Neural progenitor cell (in vitro differentiated cells): ENCODE measurements around the gene TTC39C. TPM values are rescaled to one million over a fixed set of nuclear protein-coding genes. Genes with fewer than 3 reads are reported as not detected.

ENCODE experiments used
- DNase-seq: peaks from one replicate; pipeline ENCODE4 v3.0.0-alpha.2; 2016; ENCODE audit warnings: low spot score
- H2AFZ ChIP-seq: fragments of 200-600 bp; sonication (generic); replicated peaks from 2 replicates; pipeline ENCODE4 v1.6.1; 2016; ENCODE audit warnings: antibody characterized with exemption
- H3F3A ChIP-seq: fragments of 200-600 bp; sonication (generic); 2 replicates; pipeline ENCODE4 v1.6.1; 2016; ENCODE audit warnings: antibody characterized with exemption, low read depth
- H3K27ac ChIP-seq: fragments of 200-600 bp; sonication (generic); 2 replicates; pipeline ENCODE4 v1.5.1; 2016; ENCODE audit warnings: mild to moderate bottlenecking
- H3K27me3 ChIP-seq: fragments of 200-600 bp; sonication (generic); 2 replicates; pipeline ENCODE4 v1.6.1; 2016; ENCODE audit warnings: mild to moderate bottlenecking, moderate library complexity
- H3K36me3 ChIP-seq: fragments of 200-600 bp; sonication (generic); 2 replicates; pipeline ENCODE4 v1.5.1; 2016
- H3K4me1 ChIP-seq: fragments of 200-600 bp; sonication (generic); 2 replicates; pipeline ENCODE4 v1.6.1; 2016; ENCODE audit warnings: mixed run types
- H3K4me2 ChIP-seq: fragments of 200-600 bp; sonication (generic); 2 replicates; pipeline ENCODE4 v1.6.1; 2016
- H3K4me3 ChIP-seq: fragments of 200-600 bp; sonication (generic); 2 replicates; pipeline ENCODE4 v1.5.1; 2016
- H3K79me2 ChIP-seq: fragments of 200-600 bp; sonication (generic); 2 replicates; pipeline ENCODE4 v1.6.1; 2016; ENCODE audit warnings: low read depth
- H3K9ac ChIP-seq: fragments of 200-600 bp; sonication (generic); 2 replicates; pipeline ENCODE4 v1.6.1; 2016
- H3K9me3 ChIP-seq: fragments of 200-600 bp; sonication (generic); 2 replicates; pipeline ENCODE4 v1.5.1; 2016; ENCODE audit warnings: low read depth
- H4K20me1 ChIP-seq: fragments of 200-600 bp; sonication (generic); 2 replicates; pipeline ENCODE4 v1.6.1; 2016; ENCODE audit warnings: low read depth
- H3K27ac Mint-ChIP-seq: 3 replicates; pipeline ENCODE4 v1.8.0; 2021; ENCODE audit warnings: mixed read lengths
- H3K27me3 Mint-ChIP-seq: 2 replicates; pipeline ENCODE4 v1.8.0; 2022; ENCODE audit warnings: low read depth, mild to moderate bottlenecking, inconsistent platforms, moderate library complexity, mixed read lengths; ENCODE audit not compliant: insufficient read depth
- H3K36me3 Mint-ChIP-seq: 3 replicates; pipeline ENCODE4 v1.8.0; 2021; ENCODE audit warnings: mixed read lengths
- H3K4me1 Mint-ChIP-seq: 3 replicates; pipeline ENCODE4 v1.8.0; 2021; ENCODE audit warnings: mixed read lengths
- H3K4me3 Mint-ChIP-seq: 3 replicates; pipeline ENCODE4 v1.8.0; 2021; ENCODE audit warnings: mild to moderate bottlenecking, moderate library complexity, mixed read lengths
- H3K9me3 Mint-ChIP-seq: 3 replicates; pipeline ENCODE4 v1.8.0; 2020; ENCODE audit warnings: mixed read lengths
- EZH2 ChIP-seq: fragments of 200-600 bp; sonication (generic); IDR thresholded peaks from 2 replicates; pipeline ENCODE4 v1.6.1; 2017; ENCODE audit warnings: antibody characterized with exemption, mild to moderate bottlenecking, moderate library complexity
- EZH2phosphoT487 ChIP-seq: fragments of 200-600 bp; sonication (generic); IDR thresholded peaks from 2 replicates; pipeline ENCODE4 v1.6.1; 2017; ENCODE audit warnings: antibody characterized with exemption
- total RNA-seq: library from RNA; depleted of rRNA; stranded (reverse); fragments of >200 nt; gene quantifications from 2 replicates; pipeline ENCODE4 v1.2.3, GENCODE V29; 2015; ENCODE audit warnings: low replicate concordance
- TF ChIP-seq, protein P1 (sequence below): fragments of 200-600 bp; sonication (generic); IDR thresholded peaks from 2 replicates; pipeline ENCODE4 v1.5.1; 2017; ENCODE audit warnings: antibody characterized with exemption, mild to moderate bottlenecking

TTC39C gene
- total RNA-seq, 1 donor from 2014 or later = 27.6 TPM

DNA sequence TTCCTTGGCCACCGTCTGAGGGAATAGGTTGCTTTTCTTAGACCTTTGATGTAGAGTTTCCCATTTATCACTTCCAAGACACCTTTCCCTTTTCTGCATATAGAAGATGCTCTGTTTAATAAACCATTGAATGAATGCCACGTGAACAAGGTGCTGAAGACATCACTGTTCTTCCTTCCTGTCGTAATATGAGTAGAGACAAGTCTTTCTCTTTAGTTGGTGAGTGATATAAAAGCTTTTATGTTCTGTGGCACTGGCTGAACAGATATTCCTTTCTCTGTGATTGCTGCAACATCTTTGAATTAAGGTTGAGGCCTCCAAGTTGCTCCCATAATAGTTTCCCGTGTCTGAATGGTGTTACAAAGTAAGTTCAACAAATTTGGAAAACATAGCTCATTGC lies 38.7 kb downstream of the TTC39C start:
- Mint-ChIP-seq H3K9me3 (no peaks in the 10 kb centered on the region), H3K4me3 (no peak overlapping the region), H3K4me1 (peaks cover 25% of the 10 kb centered on the region), H3K27me3 (no peaks in the 10 kb centered on the region), H3K27ac (no peak overlapping the region), H3K36me3 (peaks cover 4% of the 10 kb centered on the region)
- H3K4me1 ChIP-seq = peaks cover 14% of the 10 kb centered on the region
- H4K20me1 ChIP-seq = peaks cover 10% of the 10 kb centered on the region
- H3F3A ChIP-seq = no peaks in the 10 kb centered on the region
- no peaks in the 10 kb centered on the region for H3K9me3 ChIP-seq
- H2AFZ ChIP-seq = no peak overlapping the region
- no peak overlapping the region for H3K9ac ChIP-seq
- no peak overlapping the region for H3K4me2 ChIP-seq
- H3K27ac ChIP-seq = no peak overlapping the region
- no peaks in the 10 kb centered on the region for H3K27me3 ChIP-seq
- no peak for TF ChIP-seq EZH2phosphoT487
- TF ChIP-seq, protein P1, sequence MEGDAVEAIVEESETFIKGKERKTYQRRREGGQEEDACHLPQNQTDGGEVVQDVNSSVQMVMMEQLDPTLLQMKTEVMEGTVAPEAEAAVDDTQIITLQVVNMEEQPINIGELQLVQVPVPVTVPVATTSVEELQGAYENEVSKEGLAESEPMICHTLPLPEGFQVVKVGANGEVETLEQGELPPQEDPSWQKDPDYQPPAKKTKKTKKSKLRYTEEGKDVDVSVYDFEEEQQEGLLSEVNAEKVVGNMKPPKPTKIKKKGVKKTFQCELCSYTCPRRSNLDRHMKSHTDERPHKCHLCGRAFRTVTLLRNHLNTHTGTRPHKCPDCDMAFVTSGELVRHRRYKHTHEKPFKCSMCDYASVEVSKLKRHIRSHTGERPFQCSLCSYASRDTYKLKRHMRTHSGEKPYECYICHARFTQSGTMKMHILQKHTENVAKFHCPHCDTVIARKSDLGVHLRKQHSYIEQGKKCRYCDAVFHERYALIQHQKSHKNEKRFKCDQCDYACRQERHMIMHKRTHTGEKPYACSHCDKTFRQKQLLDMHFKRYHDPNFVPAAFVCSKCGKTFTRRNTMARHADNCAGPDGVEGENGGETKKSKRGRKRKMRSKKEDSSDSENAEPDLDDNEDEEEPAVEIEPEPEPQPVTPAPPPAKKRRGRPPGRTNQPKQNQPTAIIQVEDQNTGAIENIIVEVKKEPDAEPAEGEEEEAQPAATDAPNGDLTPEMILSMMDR = no peak
- TF ChIP-seq EZH2 = no peak
- DNase-seq = no peak
- peaks cover 12% of the 10 kb centered on the region for H3K79me2 ChIP-seq
- H3K36me3 ChIP-seq = no peaks in the 10 kb centered on the region
- H3K4me3 ChIP-seq = no peak overlapping the region

DNA sequence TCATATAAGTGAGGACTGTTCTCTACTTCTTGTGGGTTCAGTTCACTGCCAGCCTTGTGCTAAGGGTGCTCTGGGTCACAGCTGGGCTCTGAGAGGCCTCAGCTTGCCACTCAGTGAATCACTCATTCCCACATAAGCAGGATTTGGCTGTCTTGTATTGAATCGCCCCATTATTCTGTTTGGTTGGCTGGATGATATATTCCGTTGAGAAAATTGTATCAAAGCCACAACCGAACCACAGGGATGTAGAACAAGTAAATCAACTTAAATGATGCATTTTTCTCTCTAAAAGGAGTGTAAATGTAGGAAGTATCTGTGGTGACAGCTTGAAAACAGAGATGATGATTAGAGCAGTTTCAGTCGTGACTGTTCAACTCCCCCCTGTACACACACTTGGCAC lies 39.6 kb downstream of the TTC39C start:
- Histone ChIP-seq H4K20me1 (peaks cover 10% of the 10 kb centered on the region), H3K4me1 (peaks cover 14% of the 10 kb centered on the region), H3K4me2 (no peak overlapping the region), H3K27ac (no peak overlapping the region), H3K27me3 (no peaks in the 10 kb centered on the region), H2AFZ (no peak overlapping the region), H3K9ac (no peak overlapping the region), H3F3A (no peaks in the 10 kb centered on the region), H3K79me2 (peaks cover 13% of the 10 kb centered on the region), H3K9me3 (no peaks in the 10 kb centered on the region), H3K4me3 (no peak overlapping the region), H3K36me3 (no peaks in the 10 kb centered on the region)
- Mint-ChIP-seq H3K4me1 (peaks cover 25% of the 10 kb centered on the region), H3K27me3 (no peaks in the 10 kb centered on the region), H3K36me3 (peaks cover 2% of the 10 kb centered on the region), H3K27ac (no peak overlapping the region), H3K4me3 (no peak overlapping the region), H3K9me3 (no peaks in the 10 kb centered on the region)
- TF ChIP-seq, protein P1 = no peak
- TF ChIP-seq EZH2phosphoT487 = no peak
- TF ChIP-seq EZH2 = no peak
- DNase-seq = no peak

DNA sequence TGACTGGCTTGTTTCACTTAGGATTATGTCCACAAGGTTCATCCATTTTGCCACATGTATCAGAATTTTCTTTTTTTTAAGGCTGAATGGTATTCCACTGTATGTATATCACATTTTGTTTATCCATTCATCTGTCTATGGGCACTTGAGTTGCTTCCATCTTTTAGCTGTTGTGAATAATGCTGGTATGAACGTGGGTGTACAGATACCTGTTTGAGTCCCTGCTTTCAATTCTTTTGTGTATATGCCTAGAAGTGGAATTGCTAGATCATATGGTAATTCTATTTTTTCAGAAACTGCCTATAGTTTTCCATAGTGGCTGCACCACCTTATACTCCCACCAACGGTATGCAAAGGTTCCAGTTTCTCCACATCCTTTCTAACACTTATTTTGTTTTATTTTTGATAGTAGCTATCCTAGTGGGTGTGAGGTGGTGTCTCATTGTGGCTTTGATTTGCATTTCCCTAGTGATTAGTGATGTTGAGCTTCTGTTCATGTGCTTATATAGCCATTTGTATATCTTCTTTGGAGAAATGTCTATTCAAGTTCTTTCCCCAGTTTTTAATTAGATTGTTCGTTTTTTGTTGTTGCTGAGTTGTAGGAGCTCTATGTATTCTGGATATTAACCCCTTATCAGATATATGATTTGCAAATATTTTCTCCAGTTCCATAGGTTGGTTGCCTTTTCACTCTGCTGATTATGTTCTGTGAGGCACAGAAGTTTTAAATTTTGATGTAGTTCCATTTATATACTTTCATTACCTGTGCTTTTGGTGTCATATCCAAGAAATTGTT lies 40.7 kb downstream of the TTC39C start:
- no peak for DNase-seq
- H3K4me3 Mint-ChIP-seq = no peak overlapping the region
- H3K9me3 Mint-ChIP-seq = no peaks in the 10 kb centered on the region
- peak overlapping the region; percentile 39 for H3K4me2 ChIP-seq
- peaks cover 2% of the 10 kb centered on the region for H3K36me3 Mint-ChIP-seq
- no peaks in the 10 kb centered on the region for H3F3A ChIP-seq
- H3K4me3 ChIP-seq = no peak overlapping the region
- H3K4me1 ChIP-seq = peaks cover 14% of the 10 kb centered on the region
- no peaks in the 10 kb centered on the region for H3K9me3 ChIP-seq
- peaks cover 13% of the 10 kb centered on the region for H3K79me2 ChIP-seq
- no peak overlapping the region for H2AFZ ChIP-seq
- peaks cover 25% of the 10 kb centered on the region for H3K4me1 Mint-ChIP-seq
- H4K20me1 ChIP-seq = peaks cover 10% of the 10 kb centered on the region
- no peaks in the 10 kb centered on the region for H3K36me3 ChIP-seq
- H3K27ac ChIP-seq = no peak overlapping the region
- TF ChIP-seq, protein P1 = no peak
- no peak for TF ChIP-seq EZH2phosphoT487
- no peak for TF ChIP-seq EZH2
- H3K27me3 Mint-ChIP-seq = no peaks in the 10 kb centered on the region
- no peak overlapping the region for H3K27ac Mint-ChIP-seq
- no peak overlapping the region for H3K9ac ChIP-seq
- H3K27me3 ChIP-seq = no peaks in the 10 kb centered on the region
